ENCODE data around the gene FANCM. TPM values are rescaled to one million over a fixed set of nuclear protein-coding genes. Genes with fewer than 3 reads are reported as not detected.

Gene FANCM
- polyA plus RNA-seq, 1 donor from 2014 or later: 5.0 TPM

- Histone ChIP-seq H3K27me3 (ENCODE audit: insufficient read depth, low read depth, low read length) (no peaks in the 10 kb centered on the region), H3K27ac (ENCODE audit: low read length) (no peak overlapping the region), H3K79me2 (replicated peaks; ENCODE audit: insufficient read depth, low read length) (no peaks in the 10 kb centered on the region)
Observed at GRCh38 chr14:45114327-45114726, 21.4 kb upstream of the FANCM start.

GRCh38 chr14:45118594-45118993, 17.1 kb upstream of the FANCM start:
- H3K27ac ChIP-seq (ENCODE audit: low read length): no peak overlapping the region
- TF ChIP-seq TAF1 (IDR thresholded peaks at IDR 0.05; ENCODE audit: low read depth): no peak
- no peak for TF ChIP-seq RAD21 (conservative IDR thresholded peaks at IDR 0.05)
- H3K9me2 ChIP-seq (ENCODE audit: insufficient read depth, low read length): no peaks in the 10 kb centered on the region
- H3K79me2 ChIP-seq (replicated peaks; ENCODE audit: insufficient read depth, low read length): no peaks in the 10 kb centered on the region
- no peaks in the 10 kb centered on the region for H3F3A ChIP-seq (ENCODE audit: insufficient read depth, low read length, poor library complexity, severe bottlenecking)
- H3K9ac ChIP-seq (ENCODE audit: low read length): no peak overlapping the region
- H4K20me1 ChIP-seq (ENCODE audit: insufficient read depth): no peaks in the 10 kb centered on the region
- H3K4me2 ChIP-seq (ENCODE audit: low read length): no peak overlapping the region
- no peak overlapping the region for H3K4me3 ChIP-seq (ENCODE audit: low read length)
- no peak overlapping the region for H2AFZ ChIP-seq (ENCODE audit: low read depth, low read length)
- H3K36me3 ChIP-seq (ENCODE audit: insufficient read depth, low read length): peaks cover 1% of the 10 kb centered on the region
- no peaks in the 10 kb centered on the region for H3K27me3 ChIP-seq (ENCODE audit: insufficient read depth, low read depth, low read length)
- H3K9me3 ChIP-seq (ENCODE audit: low read length): no peaks in the 10 kb centered on the region

More at GRCh38 chr14:45114327-45114726, 21.4 kb upstream of the FANCM start:
- H3F3A ChIP-seq (ENCODE audit: insufficient read depth, low read length, poor library complexity, severe bottlenecking): no peaks in the 10 kb centered on the region
- no peaks in the 10 kb centered on the region for H3K9me2 ChIP-seq (ENCODE audit: insufficient read depth, low read length)
- H3K9me3 ChIP-seq (ENCODE audit: low read length): no peaks in the 10 kb centered on the region
- no peaks in the 10 kb centered on the region for H4K20me1 ChIP-seq (ENCODE audit: insufficient read depth)
- H2AFZ ChIP-seq (ENCODE audit: low read depth, low read length): no peak overlapping the region
- no peak overlapping the region for H3K9ac ChIP-seq (ENCODE audit: low read length)
- H3K36me3 ChIP-seq (ENCODE audit: insufficient read depth, low read length): peaks cover 21% of the 10 kb centered on the region
- H3K4me2 ChIP-seq (ENCODE audit: low read length): no peak overlapping the region
- TF ChIP-seq TAF1 (IDR thresholded peaks at IDR 0.05; ENCODE audit: low read depth): no peak
- no peak for TF ChIP-seq EP300 (conservative IDR thresholded peaks at IDR 0.05; ENCODE audit: poor library complexity, severe bottlenecking)
- H3K4me3 ChIP-seq (ENCODE audit: low read length): no peak overlapping the region

DNA sequence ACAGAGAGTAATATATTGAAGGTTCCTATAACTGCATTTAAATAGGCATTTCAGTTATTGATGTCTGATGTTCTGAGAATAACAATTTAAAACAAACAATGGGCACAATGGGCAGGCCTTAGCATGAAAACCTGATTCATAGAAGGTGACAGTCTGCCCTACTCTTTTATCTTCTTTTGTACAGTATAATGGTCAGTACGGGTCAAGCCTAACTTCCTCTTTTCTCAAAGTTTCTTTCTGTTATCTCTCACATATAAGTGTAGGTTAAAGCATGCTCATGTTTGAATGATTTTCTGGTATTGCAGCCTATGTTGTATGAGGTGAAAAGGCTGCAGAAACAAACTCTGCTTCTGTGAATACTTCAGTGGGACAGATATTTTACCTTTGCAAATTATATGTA, 15.6 kb upstream of the FANCM start:
- no peaks in the 10 kb centered on the region for H3K9me2 ChIP-seq (ENCODE audit: insufficient read depth, low read length)
- no peaks in the 10 kb centered on the region for H3K36me3 ChIP-seq (ENCODE audit: insufficient read depth, low read length)
- no peaks in the 10 kb centered on the region for H3F3A ChIP-seq (ENCODE audit: insufficient read depth, low read length, poor library complexity, severe bottlenecking)
- H3K27me3 ChIP-seq (ENCODE audit: insufficient read depth, low read depth, low read length): no peaks in the 10 kb centered on the region
- no peak overlapping the region for H3K9ac ChIP-seq (ENCODE audit: low read length)
- no peak overlapping the region for H3K4me2 ChIP-seq (ENCODE audit: low read length)
- H2AFZ ChIP-seq (ENCODE audit: low read depth, low read length): no peak overlapping the region
- no peak overlapping the region for H3K27ac ChIP-seq (ENCODE audit: low read length)
- no peak overlapping the region for H3K4me3 ChIP-seq (ENCODE audit: low read length)
- H4K20me1 ChIP-seq (ENCODE audit: insufficient read depth): no peaks in the 10 kb centered on the region
- H3K79me2 ChIP-seq (replicated peaks; ENCODE audit: insufficient read depth, low read length): no peaks in the 10 kb centered on the region
- TF ChIP-seq MXI1 (conservative IDR thresholded peaks at IDR 0.05; ENCODE audit: poor library complexity, severe bottlenecking) (no peak), TAF1 (IDR thresholded peaks at IDR 0.05; ENCODE audit: low read depth) (no peak), EZH2 (IDR thresholded peaks at IDR 0.05; ENCODE audit: borderline replicate concordance, insufficient read depth, low read length, poor library complexity, severe bottlenecking) (no peak), REST (IDR thresholded peaks at IDR 0.05; ENCODE audit: borderline replicate concordance) (no peak), RAD21 (conservative IDR thresholded peaks at IDR 0.05) (no peak), EP300 (conservative IDR thresholded peaks at IDR 0.05; ENCODE audit: poor library complexity, severe bottlenecking) (no peak), SMC3 (conservative IDR thresholded peaks at IDR 0.05; ENCODE audit: poor library complexity) (no peak), CTCF (IDR thresholded peaks at IDR 0.05; ENCODE audit: poor library complexity, severe bottlenecking) (no peak), POLR2AphosphoS5 (IDR thresholded peaks at IDR 0.05) (no peak)
- H3K9me3 ChIP-seq (ENCODE audit: low read length): no peaks in the 10 kb centered on the region
